ENCODE results near the gene SUZ12.
A peak's percentile ranks its signal among the peaks of the same experiment; 100 is the strongest.
"Not testable (repeated sequence)": the region's sequence is repeated elsewhere in the genome, so short reads cannot be mapped to it uniquely, and the experiment has no call there.

Gene SUZ12

DNA sequence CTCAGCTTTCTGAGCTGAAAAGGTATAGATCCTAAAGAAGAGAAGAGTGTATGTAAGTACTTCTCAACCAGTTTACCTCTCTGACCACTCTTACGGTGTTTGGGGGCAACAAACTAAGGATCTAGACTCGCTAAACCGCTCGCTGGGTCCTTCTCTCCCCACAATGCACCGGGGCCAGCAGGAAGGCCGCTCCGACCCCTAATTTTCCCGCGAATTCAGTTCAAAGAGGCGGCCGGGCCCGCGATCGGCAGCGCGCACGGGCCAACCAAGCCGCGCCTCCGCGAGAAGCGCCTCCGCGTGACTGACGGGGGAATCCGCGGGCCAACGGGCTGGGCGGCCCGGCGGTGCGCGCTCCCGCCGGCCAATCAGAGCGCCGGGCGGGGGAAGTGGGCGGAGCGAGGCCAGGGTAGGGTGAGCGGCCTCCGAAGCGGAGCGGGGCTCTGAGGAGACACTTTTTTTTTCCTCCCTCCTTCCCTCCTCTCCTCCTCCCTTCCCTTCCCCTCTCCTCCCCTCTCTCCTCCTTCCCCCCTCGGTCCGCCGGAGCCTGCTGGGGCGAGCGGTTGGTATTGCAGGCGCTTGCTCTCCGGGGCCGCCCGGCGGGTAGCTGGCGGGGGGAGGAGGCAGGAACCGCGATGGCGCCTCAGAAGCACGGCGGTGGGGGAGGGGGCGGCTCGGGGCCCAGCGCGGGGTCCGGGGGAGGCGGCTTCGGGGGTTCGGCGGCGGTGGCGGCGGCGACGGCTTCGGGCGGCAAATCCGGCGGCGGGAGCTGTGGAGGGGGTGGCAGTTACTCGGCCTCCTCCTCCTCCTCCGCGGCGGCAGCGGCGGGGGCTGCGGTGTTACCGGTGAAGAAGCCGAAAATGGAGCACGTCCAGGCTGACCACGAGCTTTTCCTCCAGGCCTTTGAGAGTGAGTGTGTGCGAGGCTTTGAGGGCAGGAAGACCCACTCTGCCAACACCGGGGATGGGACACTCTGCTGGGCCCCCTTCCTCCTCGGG lies at the start of gene SUZ12:
SUZ12 (plus strand) TSS at position 393 of the 995 bp plus-strand sequence; CDS start at position 633, 240 bp downstream.
- in situ Hi-C loops (cut with HindIII; ENCODE audit: low pct_ligation_motif_present, low pct_unique_long_range_greater_than_20kb, low sequenced_read_pairs): not testable (repeated sequence)

GRCh38 chr17:31888124-31888523 lies 48.7 kb upstream of the SUZ12 start:
- no peak for DNase-seq
- in situ Hi-C loops (cut with HindIII; ENCODE audit: low pct_ligation_motif_present, low pct_unique_long_range_greater_than_20kb, low sequenced_read_pairs): no loop called here

More for the DNA sequence above, at the start of gene SUZ12:
- peak; percentile 92 for DNase-seq

DNA sequence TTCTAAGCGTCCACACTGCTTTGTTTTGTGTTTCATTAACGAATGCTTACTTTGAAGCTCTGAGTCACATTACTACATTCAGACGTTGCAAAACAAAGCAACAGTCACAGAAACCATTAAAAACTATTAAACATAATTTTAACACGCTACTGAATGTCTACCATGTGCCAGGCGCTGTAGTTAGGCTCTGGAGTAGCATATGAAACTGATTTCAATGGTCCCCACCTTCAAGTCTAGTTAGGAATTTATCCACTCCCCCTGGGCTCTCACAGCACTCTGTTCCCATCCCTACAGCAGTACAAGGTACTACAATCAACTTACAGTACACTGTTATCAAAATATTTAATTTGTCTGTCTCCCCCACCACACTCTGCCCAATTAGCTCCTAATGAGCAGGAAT lies 35.9 kb upstream of the SUZ12 start:
- in situ Hi-C loops (cut with HindIII; ENCODE audit: low pct_ligation_motif_present, low pct_unique_long_range_greater_than_20kb, low sequenced_read_pairs): no loop called here
- peak; percentile 37 for DNase-seq

DNA sequence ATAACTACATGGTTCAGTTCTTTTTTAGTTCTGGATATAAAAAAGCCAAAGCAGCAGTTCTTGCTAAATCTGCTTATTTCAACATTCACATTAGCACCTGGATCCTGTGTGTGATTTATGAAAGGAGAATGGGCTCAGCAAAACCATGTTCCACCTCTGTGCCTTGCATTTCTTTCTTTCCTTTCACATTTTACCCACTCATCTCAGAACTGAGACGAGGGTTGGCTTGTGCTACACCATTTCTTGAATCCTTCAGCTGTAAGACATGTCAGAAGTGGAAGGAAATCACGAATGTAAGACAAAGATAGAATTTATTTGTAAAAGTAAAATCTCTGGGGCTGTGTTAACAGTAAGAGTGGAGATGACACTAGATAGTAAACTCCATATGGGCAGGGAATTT lies 34.1 kb upstream of the SUZ12 start:
- DNase-seq: no peak
- in situ Hi-C loops (cut with HindIII; ENCODE audit: low pct_ligation_motif_present, low pct_unique_long_range_greater_than_20kb, low sequenced_read_pairs): no loop called here

- no peak for DNase-seq
- in situ Hi-C loops (cut with HindIII; ENCODE audit: low pct_ligation_motif_present, low pct_unique_long_range_greater_than_20kb, low sequenced_read_pairs): no loop called here
These were observed 33.4 kb upstream of the SUZ12 start for GRCh38 chr17:31903401-31903800.

GRCh38 chr17:31907342-31907962 lies 29.4 kb upstream of the SUZ12 start:
- no peak for DNase-seq
- in situ Hi-C loops (cut with HindIII; ENCODE audit: low pct_ligation_motif_present, low pct_unique_long_range_greater_than_20kb, low sequenced_read_pairs): no loop called here

DNA sequence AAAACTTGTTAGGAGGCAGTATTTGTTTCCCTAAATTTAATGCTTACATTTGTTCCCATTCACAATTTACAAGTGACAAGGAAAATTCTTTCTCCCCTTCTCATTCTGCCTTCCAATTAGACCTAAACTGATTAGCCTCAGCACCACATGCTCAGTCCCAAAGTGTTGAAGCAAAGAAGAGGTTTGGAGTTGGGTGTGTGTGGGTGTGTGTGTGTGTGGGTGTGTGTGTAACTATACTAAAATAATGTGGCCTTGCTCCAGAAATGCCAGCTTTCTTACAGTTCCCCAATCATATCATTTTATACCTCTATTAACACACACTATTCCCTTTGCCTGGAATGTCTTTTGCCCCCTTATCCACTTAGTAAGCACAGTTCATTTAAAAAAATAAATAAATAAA lies 28.4 kb upstream of the SUZ12 start:
- in situ Hi-C loops (cut with HindIII; ENCODE audit: low pct_ligation_motif_present, low pct_unique_long_range_greater_than_20kb, low sequenced_read_pairs): no loop called here

GRCh38 chr17:31912705-31913104 lies 24.1 kb upstream of the SUZ12 start:
- DNase-seq: peak; percentile 37
- in situ Hi-C loops (cut with HindIII; ENCODE audit: low pct_ligation_motif_present, low pct_unique_long_range_greater_than_20kb, low sequenced_read_pairs): not testable (repeated sequence)

More for the DNA sequence above, 28.4 kb upstream of the SUZ12 start:
- DNase-seq: no peak

DNA sequence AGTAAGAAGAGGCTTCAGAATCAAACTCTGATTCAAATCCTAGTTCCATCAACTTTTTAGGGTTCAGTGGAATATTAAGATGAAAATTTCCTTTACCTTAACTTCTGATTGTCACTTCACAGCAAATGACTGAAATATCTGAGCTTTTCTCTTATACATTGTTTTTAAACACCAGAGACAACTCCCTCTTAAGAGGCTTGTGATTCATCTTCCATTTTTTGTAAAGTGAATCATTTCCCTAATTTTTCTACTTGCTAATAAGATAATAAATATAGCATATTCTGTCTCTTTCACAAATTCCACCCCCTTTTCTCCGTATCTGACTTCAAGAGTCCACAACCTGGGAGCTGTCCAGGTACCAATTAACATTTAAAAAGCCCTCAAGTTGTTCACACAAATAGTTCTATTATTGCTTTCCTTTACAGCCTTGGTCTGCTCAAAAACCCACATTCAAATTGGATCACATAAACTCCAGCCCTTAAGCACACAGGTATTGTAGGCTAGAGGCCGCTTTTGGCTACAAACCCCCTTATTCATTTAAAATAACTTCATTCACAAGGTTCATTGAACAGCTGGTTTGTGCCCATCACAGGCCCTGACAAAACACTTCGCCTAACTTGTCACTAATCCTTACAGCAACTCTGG lies 21.2 kb upstream of the SUZ12 start:
- in situ Hi-C loops (cut with HindIII; ENCODE audit: low pct_ligation_motif_present, low pct_unique_long_range_greater_than_20kb, low sequenced_read_pairs): no loop called here
- no peak for DNase-seq

GRCh38 chr17:31916491-31917064 lies 20.2 kb upstream of the SUZ12 start:
- in situ Hi-C loops (cut with HindIII; ENCODE audit: low pct_ligation_motif_present, low pct_unique_long_range_greater_than_20kb, low sequenced_read_pairs): no loop called here
- no peak for DNase-seq

DNA sequence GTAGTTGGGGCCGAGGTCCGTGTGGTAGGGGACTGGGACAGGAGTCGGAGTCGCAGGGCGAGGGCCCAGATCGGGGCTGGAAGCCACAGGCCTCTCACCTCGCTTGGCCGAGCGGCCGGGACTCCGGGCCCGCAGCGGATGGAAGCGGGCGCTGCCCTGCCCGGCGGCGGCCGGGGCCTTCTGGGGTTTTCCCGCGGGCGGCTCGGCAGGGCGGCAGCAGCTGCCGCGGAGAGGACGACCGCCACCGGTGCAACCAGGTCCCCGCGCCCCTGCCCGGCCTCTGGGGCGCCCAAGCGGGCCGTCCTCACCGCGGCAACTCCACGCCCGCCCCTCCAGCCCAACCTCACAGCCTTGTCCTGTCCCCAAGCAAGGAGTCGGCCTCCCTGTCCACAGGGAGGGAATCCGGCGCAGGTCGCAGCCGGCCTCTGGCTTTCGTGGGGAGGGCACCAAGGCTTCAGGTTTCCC lies 19.7 kb upstream of the SUZ12 start:
- DNase-seq: no peak
- in situ Hi-C loops (cut with HindIII; ENCODE audit: low pct_ligation_motif_present, low pct_unique_long_range_greater_than_20kb, low sequenced_read_pairs): no loop called here

- in situ Hi-C loops (cut with HindIII; ENCODE audit: low pct_ligation_motif_present, low pct_unique_long_range_greater_than_20kb, low sequenced_read_pairs); DNase-seq: not testable (repeated sequence)
These were observed 19.1 kb upstream of the SUZ12 start for GRCh38 chr17:31917721-31918120.

DNA sequence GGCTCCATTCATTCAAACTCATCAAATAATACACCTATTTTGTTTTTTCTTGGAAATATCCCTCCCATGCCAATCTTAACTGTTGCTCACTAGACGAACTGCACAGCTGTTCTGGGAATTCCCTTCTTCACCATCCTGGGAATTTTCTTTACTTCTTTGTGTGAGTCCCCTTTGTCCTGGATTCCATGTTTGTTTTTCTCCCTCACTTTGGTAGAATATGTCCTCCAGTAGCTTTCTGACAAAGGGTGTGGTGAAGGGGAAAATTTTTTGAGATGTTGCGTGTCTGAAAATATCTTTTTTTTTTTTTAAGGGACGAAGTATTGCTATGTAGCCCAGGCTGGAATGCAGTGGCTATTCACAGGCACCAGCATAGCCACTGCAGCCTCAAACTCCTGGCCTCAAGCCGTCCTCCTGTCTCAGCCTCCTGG lies 18.1 kb upstream of the SUZ12 start:
- no peak for DNase-seq
- in situ Hi-C loops (cut with HindIII; ENCODE audit: low pct_ligation_motif_present, low pct_unique_long_range_greater_than_20kb, low sequenced_read_pairs): no loop called here

GRCh38 chr17:31919802-31920525 lies 16.8 kb upstream of the SUZ12 start:
- in situ Hi-C loops (cut with HindIII; ENCODE audit: low pct_ligation_motif_present, low pct_unique_long_range_greater_than_20kb, low sequenced_read_pairs): no loop called here

GRCh38 chr17:31926100-31926729 lies 10.6 kb upstream of the SUZ12 start:
- in situ Hi-C loops (cut with HindIII; ENCODE audit: low pct_ligation_motif_present, low pct_unique_long_range_greater_than_20kb, low sequenced_read_pairs): no loop called here
- no peak for DNase-seq

More at GRCh38 chr17:31919802-31920525, 16.8 kb upstream of the SUZ12 start:
- no peak for DNase-seq

DNA sequence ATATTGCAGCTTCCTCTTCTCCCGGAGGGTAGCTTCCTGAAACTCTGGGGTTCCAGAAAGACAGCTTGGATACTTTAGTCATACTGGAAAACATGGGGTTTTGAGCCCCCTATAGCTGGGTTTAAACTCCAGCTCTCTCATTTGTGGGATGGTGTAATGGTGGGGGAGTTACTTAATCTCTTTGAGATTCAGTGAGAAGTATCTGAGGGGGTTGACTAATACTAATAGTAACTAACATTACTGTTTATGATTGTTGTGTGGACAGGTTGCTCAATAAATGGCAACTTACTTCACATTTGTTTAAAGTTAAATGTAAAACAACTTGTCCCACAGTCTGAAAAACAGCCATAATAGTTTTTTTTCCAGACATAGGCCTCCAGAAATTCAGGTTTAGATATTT lies 5.1 kb upstream of the SUZ12 start:
- in situ Hi-C loops (cut with HindIII; ENCODE audit: low pct_ligation_motif_present, low pct_unique_long_range_greater_than_20kb, low sequenced_read_pairs): no loop called here
- DNase-seq: no peak

GRCh38 chr17:31935512-31935911 lies 1.3 kb upstream of the SUZ12 start:
- in situ Hi-C loops (cut with HindIII; ENCODE audit: low pct_ligation_motif_present, low pct_unique_long_range_greater_than_20kb, low sequenced_read_pairs): no loop called here
- no peak for DNase-seq
